HG02840 (cell line): ENCODE results near the gene POMT2.
"Not testable (repeated sequence)": the region's sequence is repeated elsewhere in the genome, so short reads cannot be mapped to it uniquely, and the experiment has no call there.

ENCODE experiments used
- ATAC-seq: cut with Tn5 transposase; IDR thresholded peaks from one replicate; pipeline ENCODE4 v1.9.1; 2021; ENCODE audit warnings: mild to moderate bottlenecking, moderate library complexity, moderate number of reproducible peaks; ENCODE audit not compliant: unreplicated experiment, low FRiP score

The POMT2 gene

GRCh38 chr14:77324816-77325745, 4.4 kb upstream of the POMT2 start:
- no peak for ATAC-seq

- ATAC-seq = no peak
These were observed 3.6 kb upstream of the POMT2 start for GRCh38 chr14:77324289-77324688.

GRCh38 chr14:77323571-77323970, 2.9 kb upstream of the POMT2 start:
- ATAC-seq = no peak

GRCh38 chr14:77322951-77323350, 2.3 kb upstream of the POMT2 start:
- no peak for ATAC-seq

- no peak for ATAC-seq
These were observed 1.7 kb upstream of the POMT2 start for GRCh38 chr14:77322250-77322902.

GRCh38 chr14:77319422-77319821, 1.3 kb downstream of the POMT2 start:
- no peak for ATAC-seq

- not testable (repeated sequence) for ATAC-seq
These were observed 1.9 kb downstream of the POMT2 start for GRCh38 chr14:77318756-77319155.

GRCh38 chr14:77318006-77318553, 2.6 kb downstream of the POMT2 start:
- no peak for ATAC-seq

GRCh38 chr14:77316872-77317301, 3.8 kb downstream of the POMT2 start:
- no peak for ATAC-seq

GRCh38 chr14:77316195-77316505, 4.5 kb downstream of the POMT2 start:
- no peak for ATAC-seq

GRCh38 chr14:77314539-77315457, 5.9 kb downstream of the POMT2 start:
- ATAC-seq = no peak

GRCh38 chr14:77314043-77314442, 6.6 kb downstream of the POMT2 start:
- ATAC-seq = no peak

GRCh38 chr14:77313371-77313770, 7.3 kb downstream of the POMT2 start:
- ATAC-seq = no peak

- ATAC-seq = no peak
These were observed 9.5 kb downstream of the POMT2 start for GRCh38 chr14:77311217-77311616.

- ATAC-seq = no peak
These were observed 10.7 kb downstream of the POMT2 start for GRCh38 chr14:77310026-77310425.

GRCh38 chr14:77309131-77309530, 11.6 kb downstream of the POMT2 start:
- no peak for ATAC-seq

GRCh38 chr14:77306851-77307496, 13.7 kb downstream of the POMT2 start:
- ATAC-seq = no peak

GRCh38 chr14:77306416-77306815, 14.3 kb downstream of the POMT2 start:
- no peak for ATAC-seq

- no peak for ATAC-seq
These were observed 15.0 kb downstream of the POMT2 start for GRCh38 chr14:77305696-77306095.
